NOMO-1 treated with DMSO at 0.1 percent for 48 hours (cell line): ENCODE data around the gene BABAM2.
"Not testable (repeated sequence)": the region's sequence is repeated elsewhere in the genome, so short reads cannot be mapped to it uniquely, and the experiment has no call there.

Source experiments
- DNase-seq: peaks from one replicate; lab custom pipeline; 2025; ENCODE audit not compliant: unreplicated experiment; lab: John Stamatoyannopoulos, UW

Gene BABAM2

GRCh38 chr2:28228434-28228995, 338.0 kb downstream of the BABAM2 start:
- DNase-seq, result peak; percentile 59

- no peak for DNase-seq
Observed at GRCh38 chr2:28231110-28231631, 340.6 kb downstream of the BABAM2 start.

DNA sequence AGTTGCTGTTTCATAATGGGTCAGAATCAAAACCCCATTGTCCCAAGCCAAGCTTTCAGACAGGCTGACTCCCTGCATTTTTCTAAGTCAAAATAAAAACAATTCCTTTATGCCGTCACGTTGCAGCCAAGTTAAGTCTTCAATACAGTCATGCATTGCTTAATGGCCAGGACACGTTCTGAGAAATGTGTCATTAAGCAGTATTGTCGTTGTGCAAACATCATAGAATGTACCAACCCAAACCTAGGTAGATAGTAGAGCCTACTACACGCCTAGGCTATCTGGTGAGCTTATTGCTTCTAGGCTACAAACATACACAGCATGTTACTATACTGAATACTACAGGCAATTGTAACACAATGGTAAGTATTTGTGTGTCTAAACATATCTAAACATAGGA, 341.8 kb downstream of the BABAM2 start:
- DNase-seq, result no peak

DNA sequence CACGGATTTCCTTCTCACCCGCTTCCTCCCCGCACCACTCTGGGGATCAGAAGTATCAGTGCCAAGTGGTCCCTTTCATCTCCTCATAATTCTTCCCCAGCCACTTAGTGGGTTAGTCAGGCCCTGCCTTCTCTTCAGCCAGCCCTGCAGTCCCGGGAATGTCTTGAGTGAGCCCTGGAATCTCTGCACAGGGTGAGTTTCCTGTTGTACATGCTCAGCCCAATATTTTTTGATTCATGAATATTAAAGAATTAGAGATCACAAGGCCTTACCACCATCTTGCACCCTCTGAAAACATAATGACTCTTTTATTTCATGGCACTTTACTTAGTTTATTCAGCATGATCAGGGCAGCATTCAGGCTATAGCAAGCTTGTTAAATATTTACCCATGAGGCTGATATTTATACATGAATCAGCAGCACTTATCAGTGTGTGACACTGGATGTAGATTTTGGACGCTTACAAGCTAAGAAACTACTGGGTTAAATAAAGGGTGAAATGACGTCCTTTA, 342.7 kb downstream of the BABAM2 start:
- no peak for DNase-seq

DNA sequence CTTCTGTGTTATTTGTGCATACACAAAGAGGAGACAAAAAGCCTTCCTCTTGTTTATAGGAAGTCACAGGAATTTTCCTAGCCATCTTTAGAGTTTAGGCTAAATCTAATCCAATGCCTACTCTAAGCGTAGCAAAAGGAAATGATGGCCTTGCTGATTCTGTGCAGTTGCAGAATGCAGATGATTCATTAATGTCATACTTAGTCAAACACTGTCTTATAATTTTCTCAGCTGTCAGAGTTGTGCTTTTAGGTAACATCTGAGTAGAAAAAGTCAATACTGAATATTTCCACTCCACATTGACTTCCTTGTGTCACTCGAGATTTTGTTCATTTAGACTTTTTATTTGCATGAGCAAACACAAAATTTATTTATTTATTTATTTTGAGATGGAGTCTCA, 344.3 kb downstream of the BABAM2 start:
- no peak for DNase-seq

- DNase-seq, result no peak
Observed at GRCh38 chr2:28239207-28239606, 348.7 kb downstream of the BABAM2 start.

DNA sequence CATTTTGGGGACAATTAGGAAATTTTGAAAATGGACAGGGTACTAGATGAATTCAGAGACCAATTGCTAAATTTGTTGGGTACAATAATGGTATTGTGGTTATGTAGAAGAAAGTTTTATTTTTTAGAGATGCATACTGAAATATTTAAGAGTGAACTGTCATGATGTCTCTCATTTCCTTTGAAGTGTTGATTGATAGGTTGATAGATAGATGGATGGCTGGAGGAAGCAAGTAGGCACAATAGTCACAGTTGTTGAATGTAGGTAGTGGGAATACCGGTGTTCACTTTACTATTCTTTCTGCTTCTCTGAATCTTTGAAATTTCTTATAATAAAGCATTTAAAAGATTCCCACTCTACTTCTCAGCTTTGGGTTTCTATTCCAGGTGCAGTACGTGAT, 350.4 kb downstream of the BABAM2 start:
- no peak for DNase-seq

DNA sequence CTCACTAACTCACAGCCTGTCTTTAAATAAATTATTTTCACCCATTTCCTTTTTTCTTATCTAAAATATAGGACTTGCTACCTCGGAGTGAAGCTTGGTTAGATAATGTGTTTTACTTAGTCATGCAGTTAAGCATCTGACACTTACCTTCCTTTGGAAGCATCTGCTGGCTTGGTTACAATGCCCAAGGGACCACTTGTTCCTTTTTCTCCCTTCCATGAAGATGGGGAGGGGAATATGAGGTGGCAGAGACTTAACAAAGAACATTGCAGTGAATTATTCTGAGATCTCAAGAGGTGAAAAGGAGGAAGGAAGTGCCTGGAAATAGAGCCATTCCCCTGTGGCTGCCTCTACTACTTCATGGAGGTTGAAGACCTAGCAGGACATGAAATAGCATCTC, 356.8 kb downstream of the BABAM2 start:
- no peak for DNase-seq

DNA sequence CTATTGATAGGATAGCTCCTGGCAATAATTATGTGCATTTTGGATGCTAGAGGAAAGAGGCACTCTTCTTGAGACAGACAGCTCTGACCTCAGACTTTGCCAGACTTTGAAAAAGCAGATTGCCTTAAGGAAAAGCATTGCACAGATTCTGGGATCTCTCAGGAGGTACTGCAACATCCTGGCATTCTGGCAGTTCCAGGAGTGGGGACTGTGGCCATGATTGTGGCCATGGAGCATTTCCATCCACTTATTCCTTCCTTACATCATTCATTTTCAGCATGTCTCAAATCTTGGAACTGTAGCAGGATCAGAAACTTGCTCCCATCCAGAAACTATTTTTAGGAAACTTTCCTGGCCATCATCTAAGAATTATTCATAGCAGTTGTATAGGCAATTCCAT, 357.2 kb downstream of the BABAM2 start:
- DNase-seq, result no peak

GRCh38 chr2:28248511-28248910, 358.0 kb downstream of the BABAM2 start:
- DNase-seq, result no peak

DNA sequence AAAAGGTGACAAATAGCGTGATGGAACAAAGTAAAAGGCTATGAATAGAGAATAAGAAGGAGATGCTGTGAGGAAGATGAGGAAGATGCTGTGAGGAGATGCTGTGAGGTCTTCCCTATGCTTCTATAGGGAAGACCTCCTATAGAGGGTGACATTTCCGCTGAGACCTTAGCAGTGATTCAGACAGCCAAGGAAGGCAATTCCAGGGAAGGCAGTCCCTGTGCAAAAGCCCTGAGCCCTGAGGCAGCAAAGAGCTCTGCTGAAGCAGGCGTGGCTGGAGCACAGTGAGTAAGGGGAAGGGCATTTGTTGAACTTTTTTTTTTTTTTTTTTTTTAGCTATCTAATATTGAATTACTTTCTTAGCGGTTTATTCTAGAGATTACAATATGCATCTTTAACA, 359.5 kb downstream of the BABAM2 start:
- DNase-seq, result no peak

DNA sequence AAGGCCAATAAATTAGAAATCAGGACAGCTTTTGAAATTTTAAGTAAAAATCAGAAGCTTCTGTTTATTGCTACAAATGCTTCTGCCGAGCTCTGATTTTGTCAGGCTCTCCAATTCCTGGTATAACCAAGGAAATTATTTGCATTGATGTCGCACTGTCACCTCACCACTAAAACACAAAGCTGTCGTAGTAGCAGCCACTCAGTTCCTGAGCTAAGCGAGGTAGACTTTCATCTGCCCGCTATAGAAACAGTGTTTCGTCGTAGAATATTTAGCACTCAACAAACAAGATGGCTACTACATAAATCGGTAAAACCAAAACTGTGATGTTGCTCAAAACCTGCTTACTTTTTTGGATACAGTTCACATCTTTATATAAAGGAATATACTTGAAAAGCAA, 360.8 kb downstream of the BABAM2 start:
- DNase-seq, result no peak

DNA sequence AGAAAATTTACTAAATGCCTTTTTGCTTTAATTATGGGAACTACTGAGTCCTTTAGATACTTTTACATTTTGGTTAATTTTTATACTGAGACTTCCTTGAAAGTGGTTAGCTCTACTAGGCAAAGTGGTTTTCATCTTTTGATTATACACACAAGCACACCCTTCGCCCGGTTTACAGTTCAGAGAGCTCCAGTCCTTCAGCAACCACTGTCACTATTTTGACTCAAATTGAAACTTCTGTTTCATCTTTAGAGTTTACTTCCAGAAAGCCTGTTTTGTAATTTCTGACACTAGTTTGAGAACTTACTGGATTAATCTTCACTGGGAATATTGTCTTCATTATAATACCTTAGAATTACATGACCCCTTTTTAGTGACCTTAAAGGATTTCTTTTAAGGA, 361.8 kb downstream of the BABAM2 start:
- no peak for DNase-seq

- no peak for DNase-seq
Observed at GRCh38 chr2:28253543-28253942, 363.0 kb downstream of the BABAM2 start.

- not testable (repeated sequence) for DNase-seq
Observed at GRCh38 chr2:28255231-28255630, 364.7 kb downstream of the BABAM2 start.

DNA sequence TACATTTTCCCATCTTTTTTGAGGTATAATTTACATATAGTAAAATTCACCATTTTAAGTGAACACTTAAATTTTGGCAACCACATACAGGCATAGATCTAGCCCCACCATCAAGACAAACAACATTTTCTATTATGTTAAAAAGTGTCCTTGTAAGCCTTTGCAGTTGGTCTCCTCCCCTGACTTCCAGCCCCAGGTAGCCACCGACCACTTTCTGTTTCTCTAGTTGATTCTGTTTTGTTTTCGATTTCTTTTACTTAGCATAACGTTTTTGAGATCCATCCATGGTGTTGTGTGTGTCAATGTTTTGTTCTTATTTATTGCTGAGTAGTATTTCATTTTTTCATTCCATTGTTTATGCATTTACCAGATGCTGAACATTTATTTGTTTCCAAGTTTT, 366.7 kb downstream of the BABAM2 start:
- DNase-seq, result no peak

GRCh38 chr2:28259226-28259625, 368.7 kb downstream of the BABAM2 start:
- not testable (repeated sequence) for DNase-seq

DNA sequence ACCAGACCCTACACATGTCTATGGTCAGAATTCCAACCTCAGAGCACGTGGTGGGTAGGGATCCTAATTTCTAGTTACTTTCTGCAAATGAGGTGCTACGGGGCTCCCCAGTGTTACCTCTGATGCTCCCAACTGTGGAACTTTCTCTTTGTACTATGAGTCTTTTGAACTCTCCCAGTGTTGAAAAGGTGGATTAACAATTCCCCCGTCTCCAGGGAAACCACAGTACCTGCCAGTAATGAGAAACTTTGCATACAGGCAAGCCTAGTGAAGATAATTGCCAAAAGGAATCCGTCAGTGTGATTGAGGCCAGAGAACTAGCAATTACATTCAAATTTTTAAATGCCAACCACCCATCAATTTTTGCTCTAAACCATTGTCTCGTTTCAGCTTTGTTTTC, 373.2 kb downstream of the BABAM2 start:
- DNase-seq, result no peak

- no peak for DNase-seq
Observed at GRCh38 chr2:28267282-28267681, 376.8 kb downstream of the BABAM2 start.

- no peak for DNase-seq
Observed at GRCh38 chr2:28268386-28268785, 377.9 kb downstream of the BABAM2 start.

- DNase-seq, result no peak
Observed at GRCh38 chr2:28269019-28269784, 378.7 kb downstream of the BABAM2 start.

DNA sequence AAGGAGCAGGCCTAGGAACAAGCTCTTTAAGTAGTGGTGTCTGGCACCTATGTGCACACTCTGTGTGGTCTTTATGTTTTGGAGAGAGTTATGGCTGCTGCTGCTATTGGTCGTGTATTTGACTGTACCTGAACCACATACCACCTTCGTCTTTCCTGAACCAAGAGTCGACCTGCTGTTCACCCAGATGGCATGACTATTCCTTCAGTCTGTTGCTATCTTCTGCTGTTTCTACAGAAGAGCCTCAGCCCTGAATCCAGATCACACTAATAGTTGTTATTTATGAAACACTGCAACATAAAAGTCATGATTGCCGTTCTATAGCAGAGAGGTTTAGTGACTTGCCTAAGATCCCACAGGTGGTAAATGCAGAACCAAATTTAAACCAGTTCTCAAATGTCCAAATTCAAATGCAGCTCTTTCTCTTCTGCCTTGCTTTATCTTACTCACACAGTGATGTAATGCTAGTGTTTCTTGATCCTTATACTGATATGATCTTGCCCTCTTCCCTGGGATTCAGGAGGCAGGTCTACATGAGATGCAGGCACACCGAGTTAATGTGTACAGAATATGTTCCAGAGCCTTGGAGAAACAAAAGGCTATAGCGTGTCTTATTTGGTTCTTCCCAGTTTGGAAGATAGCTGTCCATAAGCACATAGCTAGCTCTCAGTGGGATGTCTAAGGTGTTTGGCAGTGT, 380.1 kb downstream of the BABAM2 start:
- no peak for DNase-seq
